Bronchial epithelial cell (primary cell): ENCODE results near the gene NEMP1. TPM values are rescaled to one million over a fixed set of nuclear protein-coding genes. Genes with fewer than 3 reads are reported as not detected.
A peak's percentile ranks its signal among the peaks of the same experiment; 100 is the strongest.

Experiments used
- DNase-seq: peaks from one replicate; pipeline ENCODE4 v3.0.0-alpha.2; 2010; ENCODE audit warnings: low read depth
- FAIRE-seq: peaks from 2 replicates; lab custom pipeline; 2011; peaks lifted over from hg19 to GRCh38; lab: Jason Lieb, UNC
- H3K27me3 ChIP-seq: 2 replicates; pipeline ENCODE4 v1.5.1; 2011; ENCODE audit warnings: low read length; ENCODE audit not compliant: control insufficient read depth, insufficient read depth
- H3K36me3 ChIP-seq: 2 replicates; pipeline ENCODE4 v1.5.1; 2011; ENCODE audit warnings: low read length; ENCODE audit not compliant: control insufficient read depth, insufficient read depth
- H3K4me3 ChIP-seq: 2 replicates; pipeline ENCODE4 v1.5.1; 2011; ENCODE audit warnings: mild to moderate bottlenecking, low read depth, low read length, control low read depth
- CTCF ChIP-seq: IDR thresholded peaks from 2 replicates; pipeline ENCODE4 v1.5.1; 2011; ENCODE audit warnings: mild to moderate bottlenecking, moderate library complexity, low read length, control low read depth, inconsistent platforms; ENCODE audit not compliant: insufficient read depth, severe bottlenecking
- total RNA-seq: library from RNA; depleted of rRNA; stranded (reverse); fragments of >200 nt; gene quantifications from 2 replicates; pipeline ENCODE4 v1.2.1, GENCODE V29; 2014

NEMP1 gene
- total RNA-seq, 1 donor from 2014 or later: 4.2 TPM

- H3K36me3 ChIP-seq: no peaks in the 10 kb centered on the region
- H3K27me3 ChIP-seq: peaks cover 11% of the 10 kb centered on the region
- FAIRE-seq (no peak), DNase-seq (no peak)
- TF ChIP-seq CTCF: no peak
- no peak overlapping the region for H3K4me3 ChIP-seq
Measured at GRCh38 chr12:57012600-57013465, 65.8 kb downstream of the NEMP1 start.

DNA sequence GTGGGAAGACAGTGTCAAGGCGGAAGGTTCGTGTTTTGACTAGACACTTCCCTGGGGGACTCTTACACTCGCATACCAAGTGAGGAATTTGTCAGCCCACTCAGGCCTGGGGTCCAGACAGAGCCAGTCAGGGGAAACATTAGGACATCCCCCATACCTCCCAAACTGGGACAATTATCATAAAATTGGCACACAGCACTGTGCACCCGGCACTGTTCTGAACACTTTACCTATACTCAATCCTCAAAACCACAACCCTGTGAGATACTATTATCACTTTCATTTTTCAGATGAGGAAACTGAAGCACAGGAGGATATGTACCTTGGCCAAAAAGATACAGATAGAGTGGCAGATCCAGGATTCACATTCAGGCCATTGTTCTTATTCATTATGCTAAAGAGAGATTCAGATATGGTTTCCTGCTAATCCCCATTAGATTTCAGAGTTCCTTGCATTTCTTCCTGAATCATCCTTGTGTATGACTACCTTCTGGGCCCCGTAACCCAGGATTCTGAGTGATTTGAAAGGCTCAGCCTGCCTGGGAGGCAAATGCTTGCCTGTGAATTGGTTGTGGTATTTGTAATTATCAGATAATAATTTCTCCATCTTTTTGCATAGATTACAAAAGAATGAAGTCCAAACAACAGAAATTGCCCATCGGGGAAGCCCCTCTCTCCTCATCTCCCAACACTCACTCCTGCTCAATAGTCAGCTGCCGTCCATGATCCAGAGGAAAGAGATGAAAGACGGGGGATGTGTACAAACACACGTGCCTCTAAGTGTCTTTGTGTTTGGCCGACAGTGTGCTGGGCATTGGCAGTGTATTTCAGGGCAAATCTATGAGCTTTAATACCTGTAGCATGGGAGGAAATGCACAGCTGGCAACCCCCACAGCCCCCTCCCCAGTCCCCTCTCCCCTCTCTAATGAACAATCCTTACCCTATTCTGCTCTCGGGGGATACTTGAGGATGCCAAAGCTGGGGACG lies 66.9 kb downstream of the NEMP1 start:
- FAIRE-seq (no peak), DNase-seq (no peak)
- peaks cover 11% of the 10 kb centered on the region for H3K27me3 ChIP-seq
- no peak overlapping the region for H3K4me3 ChIP-seq
- no peak for TF ChIP-seq CTCF
- no peaks in the 10 kb centered on the region for H3K36me3 ChIP-seq

DNA sequence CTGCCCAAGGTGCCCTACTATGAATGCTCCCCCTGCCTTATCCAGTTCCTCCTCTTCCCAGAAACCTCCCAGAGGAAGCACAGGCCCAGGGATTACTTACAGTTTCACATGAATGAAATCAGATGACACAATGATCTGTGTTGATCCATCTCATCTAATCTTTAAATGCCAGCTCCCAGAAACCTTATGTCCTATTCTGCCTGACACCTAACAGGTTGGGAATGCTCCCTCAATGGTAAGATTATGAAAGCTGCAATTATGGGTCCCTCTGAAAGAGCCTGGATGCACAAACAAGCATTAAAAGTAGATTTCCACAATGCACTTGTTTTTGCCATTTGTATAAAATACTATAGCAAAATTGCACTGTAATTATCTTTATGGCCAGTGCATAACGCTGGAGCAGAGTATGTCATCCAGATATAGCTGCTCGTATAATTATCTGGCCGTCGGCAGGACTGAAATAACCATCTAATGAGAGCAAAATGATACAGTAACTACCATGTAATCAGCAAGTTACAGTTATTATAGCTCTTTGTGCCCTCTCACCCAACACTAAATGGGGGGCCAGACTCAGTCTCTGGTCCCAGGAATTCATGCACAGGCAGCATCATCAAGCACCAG lies 67.9 kb downstream of the NEMP1 start:
- Histone ChIP-seq H3K27me3 (peaks cover 8% of the 10 kb centered on the region), H3K4me3 (no peak overlapping the region), H3K36me3 (no peaks in the 10 kb centered on the region)
- DNase-seq (no peak), FAIRE-seq (no peak)
- no peak for TF ChIP-seq CTCF

DNA sequence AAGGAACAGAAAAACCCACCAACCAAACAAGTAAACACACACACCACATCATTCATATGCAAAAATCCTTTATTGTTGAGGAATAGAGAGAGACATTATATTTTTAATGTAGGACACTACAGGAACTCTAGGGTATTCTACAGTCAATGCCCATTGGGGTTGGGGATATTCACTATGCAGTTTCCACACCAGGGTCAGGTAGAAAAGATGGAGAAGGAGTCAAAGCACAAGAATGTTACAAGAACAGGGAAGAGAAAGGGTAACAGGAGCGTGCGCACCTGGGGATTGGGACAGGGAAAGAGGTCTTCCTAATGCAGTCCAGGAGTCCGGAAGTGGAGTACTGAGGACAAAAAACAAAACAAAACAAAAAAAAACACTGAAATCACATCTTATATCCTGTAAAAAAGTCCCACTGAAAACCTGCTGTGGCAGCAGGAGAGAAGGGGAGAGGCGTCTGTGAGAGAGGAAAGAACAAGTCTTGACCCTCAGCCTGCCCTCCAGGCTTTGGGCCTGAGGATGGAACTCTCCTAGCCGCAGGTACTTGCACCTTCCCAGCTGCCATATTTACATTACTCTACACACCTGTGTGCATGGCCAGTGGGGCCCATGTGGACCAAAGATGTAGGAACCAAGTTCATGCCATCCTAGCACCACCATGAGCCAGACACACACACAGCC lies 68.5 kb downstream of the NEMP1 start:
- no peak for TF ChIP-seq CTCF
- DNase-seq (no peak), FAIRE-seq (no peak)

DNA sequence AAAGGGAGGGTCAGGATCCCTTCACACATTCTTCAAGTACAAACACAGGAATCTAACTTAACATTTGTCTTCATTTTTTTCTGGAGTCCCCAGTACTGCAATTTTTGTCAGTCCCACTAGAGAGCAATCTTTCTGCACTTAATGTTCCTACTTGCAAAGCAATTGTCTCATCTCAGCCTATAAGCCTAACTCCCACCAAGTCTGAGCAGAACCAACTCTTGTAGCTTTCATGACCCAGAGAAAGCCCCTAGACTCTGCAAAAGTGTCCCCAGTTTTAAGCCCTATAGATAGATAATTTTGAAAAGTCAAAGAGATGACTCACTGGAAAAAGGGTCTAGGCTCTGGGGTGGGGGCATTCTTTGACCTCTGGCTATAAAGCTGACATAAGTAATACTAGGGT lies 70.4 kb downstream of the NEMP1 start:
- no peak for FAIRE-seq
- peak; percentile 61 for TF ChIP-seq CTCF
- Histone ChIP-seq H3K27me3 (peaks cover 2% of the 10 kb centered on the region), H3K36me3 (peaks cover 1% of the 10 kb centered on the region), H3K4me3 (no peak overlapping the region)
- peak; percentile 73 for DNase-seq

More for the DNA sequence above, 68.5 kb downstream of the NEMP1 start:
- H3K27me3 ChIP-seq: peaks cover 7% of the 10 kb centered on the region
- no peaks in the 10 kb centered on the region for H3K36me3 ChIP-seq
- H3K4me3 ChIP-seq: no peak overlapping the region
